DOHH2 (cell line): Measurements from ENCODE around the gene SV2A.

ENCODE experiments used
- CTCF ChIP-seq: fragments of 200-600 bp; sonication (generic); IDR thresholded peaks from one replicate; pipeline ENCODE4 v1.5.1; 2014; ENCODE audit warnings: antibody characterized with exemption, mild to moderate bottlenecking, low read depth, low read length; ENCODE audit not compliant: poor library complexity, severe bottlenecking
- EZH2phosphoT487 ChIP-seq: fragments of 200-600 bp; sonication (generic); IDR thresholded peaks from 2 replicates; pipeline ENCODE4 v1.6.1; 2017; ENCODE audit warnings: borderline replicate concordance, mild to moderate bottlenecking, antibody characterized with exemption, low read length, moderate library complexity, mixed read lengths

DNA sequence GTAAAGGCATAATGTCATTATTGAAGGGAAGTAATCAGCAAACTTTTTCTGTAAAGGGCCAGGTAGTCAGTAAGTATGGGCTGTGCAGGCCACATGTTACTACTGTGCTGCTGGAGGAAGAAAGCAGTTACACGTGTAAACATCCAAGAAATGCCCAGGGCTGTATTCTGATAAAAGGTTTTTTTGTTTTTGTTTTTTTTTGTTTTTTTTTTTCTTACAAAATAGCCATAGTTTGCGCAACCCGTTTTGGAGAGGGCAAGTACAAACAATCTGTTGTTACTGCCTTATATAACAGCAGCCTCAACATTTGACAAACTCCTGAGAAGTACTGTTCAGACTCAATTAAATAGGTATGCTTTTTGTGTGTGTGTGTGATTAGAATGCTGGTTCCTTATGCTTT is 45.7 kb upstream of the SV2A start:
- TF ChIP-seq CTCF (no peak), EZH2phosphoT487 (no peak)
